ENCODE data around the gene PSTPIP2.
"Not testable (repeated sequence)": the region's sequence is repeated elsewhere in the genome, so short reads cannot be mapped to it uniquely, and the experiment has no call there.

Gene PSTPIP2

GRCh38 chr18:45997700-45998151 lies 74.3 kb downstream of the PSTPIP2 start:
- DNase-seq (ENCODE audit: low spot score): no peak
- CTCF ChIA-PET: no interaction called here
- POLR2A ChIA-PET (ENCODE audit: low non-redundant PET): interaction anchor here (0.5 kb wide), 1 partner anchor 63 kb away, joined by 3 read pairs; no protein-coding TSS in a partner anchor

DNA sequence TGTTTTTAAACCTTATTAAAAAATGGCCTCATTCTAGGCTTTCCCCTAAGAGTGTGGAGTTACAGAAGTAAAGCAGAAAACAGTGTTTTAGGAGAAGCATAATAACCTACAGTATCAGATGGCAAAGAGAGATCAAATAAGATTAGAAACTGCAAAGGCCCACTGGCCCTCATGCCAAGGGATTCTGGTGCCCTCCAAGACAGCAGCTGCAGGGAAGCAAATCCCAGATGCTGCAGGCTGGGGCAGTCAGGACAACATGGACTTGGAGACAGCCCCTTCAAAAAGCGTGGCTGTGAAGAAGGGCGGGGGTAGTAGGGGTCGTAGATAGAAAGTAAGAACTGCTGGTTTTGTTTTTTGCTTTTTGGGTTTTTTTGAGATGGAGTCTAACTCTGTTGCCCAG lies 76.6 kb downstream of the PSTPIP2 start:
- no peak for DNase-seq (ENCODE audit: low spot score)
- TF ChIP-seq, protein P1, sequence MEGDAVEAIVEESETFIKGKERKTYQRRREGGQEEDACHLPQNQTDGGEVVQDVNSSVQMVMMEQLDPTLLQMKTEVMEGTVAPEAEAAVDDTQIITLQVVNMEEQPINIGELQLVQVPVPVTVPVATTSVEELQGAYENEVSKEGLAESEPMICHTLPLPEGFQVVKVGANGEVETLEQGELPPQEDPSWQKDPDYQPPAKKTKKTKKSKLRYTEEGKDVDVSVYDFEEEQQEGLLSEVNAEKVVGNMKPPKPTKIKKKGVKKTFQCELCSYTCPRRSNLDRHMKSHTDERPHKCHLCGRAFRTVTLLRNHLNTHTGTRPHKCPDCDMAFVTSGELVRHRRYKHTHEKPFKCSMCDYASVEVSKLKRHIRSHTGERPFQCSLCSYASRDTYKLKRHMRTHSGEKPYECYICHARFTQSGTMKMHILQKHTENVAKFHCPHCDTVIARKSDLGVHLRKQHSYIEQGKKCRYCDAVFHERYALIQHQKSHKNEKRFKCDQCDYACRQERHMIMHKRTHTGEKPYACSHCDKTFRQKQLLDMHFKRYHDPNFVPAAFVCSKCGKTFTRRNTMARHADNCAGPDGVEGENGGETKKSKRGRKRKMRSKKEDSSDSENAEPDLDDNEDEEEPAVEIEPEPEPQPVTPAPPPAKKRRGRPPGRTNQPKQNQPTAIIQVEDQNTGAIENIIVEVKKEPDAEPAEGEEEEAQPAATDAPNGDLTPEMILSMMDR (conservative IDR thresholded peaks at IDR 0.05; ENCODE audit: low read depth): no peak
- CTCF ChIA-PET: interaction anchor here (0.8 kb wide), 1 partner anchor 79 kb away, joined by 3 read pairs; no protein-coding TSS in a partner anchor
- no peak overlapping the region for H3K27ac ChIP-seq
- POLR2A ChIA-PET (ENCODE audit: low non-redundant PET): no interaction called here

More at GRCh38 chr18:45997700-45998151, 74.3 kb downstream of the PSTPIP2 start:
- H3K27ac ChIP-seq: no peak overlapping the region
- TF ChIP-seq, protein P1 (conservative IDR thresholded peaks at IDR 0.05; ENCODE audit: low read depth): no peak

DNA sequence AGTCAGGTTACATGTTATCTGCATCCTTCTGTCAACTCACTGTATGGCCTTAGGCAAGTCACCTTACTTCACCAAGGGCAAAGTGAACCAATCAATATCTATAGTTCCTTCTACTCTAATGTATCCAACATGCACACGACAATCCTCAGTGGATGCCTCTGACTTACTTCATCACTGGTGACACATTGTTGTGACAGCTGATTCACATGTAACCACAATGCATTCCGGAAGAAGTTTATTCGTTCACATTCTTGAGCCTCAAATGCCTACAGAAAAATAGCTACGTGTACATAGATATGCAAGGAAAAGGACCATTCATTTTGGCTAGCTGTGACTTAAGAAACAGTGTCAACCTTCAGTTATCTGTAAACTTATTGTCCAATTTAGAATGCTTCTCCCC lies 78.6 kb downstream of the PSTPIP2 start:
- peak; percentile 8 for DNase-seq (ENCODE audit: low spot score)
- no peak overlapping the region for H3K27ac ChIP-seq
- ChIA-PET CTCF (no interaction called here), POLR2A (ENCODE audit: low non-redundant PET) (no interaction called here)
- TF ChIP-seq, protein P1 (conservative IDR thresholded peaks at IDR 0.05; ENCODE audit: low read depth): no peak

DNA sequence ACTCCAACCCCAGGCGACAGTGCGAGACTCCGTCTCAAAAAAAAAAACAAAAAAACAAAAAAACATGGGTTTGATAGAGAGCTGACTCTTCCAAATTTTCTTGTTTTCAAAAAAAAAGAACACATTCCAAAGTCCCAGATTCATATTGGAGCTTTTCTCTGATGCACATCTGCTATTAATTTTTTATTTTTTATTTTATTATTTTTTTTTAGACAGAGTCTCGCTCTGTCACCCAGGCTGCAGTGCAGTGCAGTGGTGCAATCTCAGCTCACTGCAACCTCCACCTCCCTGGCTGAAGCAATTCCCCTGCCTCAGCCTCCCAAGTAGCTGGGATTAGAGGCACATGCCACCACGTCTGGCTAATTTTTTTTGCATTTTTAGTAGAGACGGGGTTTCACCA lies 79.5 kb downstream of the PSTPIP2 start:
- DNase-seq (ENCODE audit: low spot score); POLR2A ChIA-PET (ENCODE audit: low non-redundant PET); H3K27ac ChIP-seq; CTCF ChIA-PET: not testable (repeated sequence)

DNA sequence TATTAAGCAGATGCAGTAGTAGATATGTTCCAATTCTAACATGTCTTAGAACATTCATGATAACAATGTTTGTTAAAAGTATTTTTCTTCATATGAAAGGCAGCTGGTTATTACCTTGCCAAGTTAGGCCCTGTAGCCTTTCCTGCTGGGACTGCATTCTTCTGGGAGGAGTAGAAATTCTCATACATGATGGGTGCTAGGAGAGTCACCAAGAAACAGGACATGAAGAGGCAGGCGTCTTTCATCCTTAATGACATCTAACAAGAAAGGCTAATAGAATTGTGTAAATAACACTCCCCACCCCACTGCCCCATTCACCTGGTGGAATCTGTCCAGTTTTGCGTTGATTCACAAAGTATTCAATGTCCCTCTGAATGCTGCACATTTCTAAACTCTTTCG lies 80.3 kb downstream of the PSTPIP2 start:
- H3K27ac ChIP-seq: no peak overlapping the region
- ChIA-PET POLR2A (ENCODE audit: low non-redundant PET) (no interaction called here), CTCF (no interaction called here)

GRCh38 chr18:45984546-45985235 lies 87.4 kb downstream of the PSTPIP2 start:
- POLR2A ChIA-PET (ENCODE audit: low non-redundant PET): no interaction called here
- H3K27ac ChIP-seq: no peak overlapping the region
- DNase-seq (ENCODE audit: low spot score): no peak
- CTCF ChIA-PET: no interaction called here
- TF ChIP-seq, protein P1 (conservative IDR thresholded peaks at IDR 0.05; ENCODE audit: low read depth): no peak

More for the DNA sequence above, 80.3 kb downstream of the PSTPIP2 start:
- DNase-seq (ENCODE audit: low spot score): no peak
- TF ChIP-seq, protein P1 (conservative IDR thresholded peaks at IDR 0.05; ENCODE audit: low read depth): no peak

GRCh38 chr18:45981821-45982220 lies 90.2 kb downstream of the PSTPIP2 start:
- no peak for DNase-seq (ENCODE audit: low spot score)
- ChIA-PET CTCF (no interaction called here), POLR2A (ENCODE audit: low non-redundant PET) (no interaction called here)
- TF ChIP-seq, protein P1 (conservative IDR thresholded peaks at IDR 0.05; ENCODE audit: low read depth): no peak
- H3K27ac ChIP-seq: no peak overlapping the region

Data from RWPE1 (cell line).